Measurements from ENCODE around the gene AHDC1. TPM values are rescaled to one million over a fixed set of nuclear protein-coding genes. Genes with fewer than 3 reads are reported as not detected.
A peak's percentile ranks its signal among the peaks of the same experiment; 100 is the strongest.

Gene AHDC1
- total RNA-seq, 1 experiment from 2014 or later = 20.8 TPM

- no TSS peak for BruUV-seq (replicated peaks)
- no peak for TF ChIP-seq CTCF (IDR thresholded peaks at IDR 0.05; ENCODE audit: unreplicated experiment)
- Mint-ChIP-seq H3K4me1 (ENCODE audit: low read depth, unreplicated experiment) (peaks cover 50% of the 10 kb centered on the region), H3K27ac (ENCODE audit: unreplicated experiment) (peak overlapping the region; percentile 94), H3K36me3 (ENCODE audit: insufficient read depth, unreplicated experiment) (peaks cover 17% of the 10 kb centered on the region), H3K27me3 (ENCODE audit: unreplicated experiment) (no peaks in the 10 kb centered on the region), H3K9me3 (ENCODE audit: low read depth, unreplicated experiment) (no peaks in the 10 kb centered on the region), H3K4me3 (ENCODE audit: low read depth, unreplicated experiment) (peak overlapping the region; percentile 43)
- DNase-seq = peak; percentile 56
- CTCF ChIA-PET = interaction anchor here (0.6 to 2.7 kb wide), 25 partner anchors 10 to 640 kb away, joined by 3 to 57 read pairs (median 4); partner anchors contain the start of genes AHDC1 and MAP3K6
- intact Hi-C loops (cut with micrococcal nuclease; ENCODE audit: unreplicated experiment) = loop anchor here (2.0 to 5.0 kb wide), 2 partner anchors 49 to 105 kb away; no protein-coding TSS in a partner anchor
Observed at GRCh38 chr1:27557596-27558340, 46.2 kb downstream of the AHDC1 start.

- Mint-ChIP-seq H3K36me3 (ENCODE audit: insufficient read depth, unreplicated experiment) (peaks cover 17% of the 10 kb centered on the region), H3K4me3 (ENCODE audit: low read depth, unreplicated experiment) (peak overlapping the region; percentile 43), H3K4me1 (ENCODE audit: low read depth, unreplicated experiment) (peaks cover 42% of the 10 kb centered on the region), H3K27ac (ENCODE audit: unreplicated experiment) (peak overlapping the region; percentile 94), H3K9me3 (ENCODE audit: low read depth, unreplicated experiment) (no peaks in the 10 kb centered on the region), H3K27me3 (ENCODE audit: unreplicated experiment) (no peaks in the 10 kb centered on the region)
- intact Hi-C loops (cut with micrococcal nuclease; ENCODE audit: unreplicated experiment) = loop anchor here (2.0 to 5.0 kb wide), 2 partner anchors 50 to 105 kb away; no protein-coding TSS in a partner anchor
- CTCF ChIA-PET = interaction anchor here (0.6 to 2.7 kb wide), 27 partner anchors 11 to 640 kb away, joined by 3 to 57 read pairs (median 4); partner anchors contain the start of genes AHDC1, MAP3K6, STX12 and WASF2
- no TSS peak for BruUV-seq (replicated peaks)
- DNase-seq = peak; percentile 88
- TF ChIP-seq CTCF (IDR thresholded peaks at IDR 0.05; ENCODE audit: unreplicated experiment) = peak; percentile 93
Observed at GRCh38 chr1:27556781-27557595, 47.0 kb downstream of the AHDC1 start.

GRCh38 chr1:27556435-27556780 lies 47.5 kb downstream of the AHDC1 start:
- no peak for DNase-seq
- intact Hi-C loops (cut with micrococcal nuclease; ENCODE audit: unreplicated experiment) = loop anchor here (2.0 to 5.0 kb wide), 2 partner anchors 50 to 106 kb away; no protein-coding TSS in a partner anchor
- H3K27ac Mint-ChIP-seq (ENCODE audit: unreplicated experiment) = peak overlapping the region; percentile 82
- no peaks in the 10 kb centered on the region for H3K9me3 Mint-ChIP-seq (ENCODE audit: low read depth, unreplicated experiment)
- peaks cover 18% of the 10 kb centered on the region for H3K36me3 Mint-ChIP-seq (ENCODE audit: insufficient read depth, unreplicated experiment)
- H3K4me3 Mint-ChIP-seq (ENCODE audit: low read depth, unreplicated experiment) = peak overlapping the region; percentile 43
- no TSS peak for BruUV-seq (replicated peaks)
- H3K4me1 Mint-ChIP-seq (ENCODE audit: low read depth, unreplicated experiment) = peaks cover 36% of the 10 kb centered on the region
- CTCF ChIA-PET = interaction anchor here (0.8 to 2.7 kb wide), 15 partner anchors 11 to 523 kb away, joined by 3 to 57 read pairs (median 10); partner anchors contain the start of genes AHDC1, STX12 and WASF2
- TF ChIP-seq CTCF (IDR thresholded peaks at IDR 0.05; ENCODE audit: unreplicated experiment) = no peak
- no peaks in the 10 kb centered on the region for H3K27me3 Mint-ChIP-seq (ENCODE audit: unreplicated experiment)

GRCh38 chr1:27555700-27556424 lies 48.1 kb downstream of the AHDC1 start:
- CTCF ChIA-PET = interaction anchor here (1.0 to 2.7 kb wide), 9 partner anchors 12 to 140 kb away, joined by 4 to 57 read pairs (median 12); partner anchors contain the start of genes AHDC1 and WASF2
- H3K9me3 Mint-ChIP-seq (ENCODE audit: low read depth, unreplicated experiment) = no peaks in the 10 kb centered on the region
- TF ChIP-seq CTCF (IDR thresholded peaks at IDR 0.05; ENCODE audit: unreplicated experiment) = no peak
- no peaks in the 10 kb centered on the region for H3K27me3 Mint-ChIP-seq (ENCODE audit: unreplicated experiment)
- H3K27ac Mint-ChIP-seq (ENCODE audit: unreplicated experiment) = no peak overlapping the region
- no peak overlapping the region for H3K4me3 Mint-ChIP-seq (ENCODE audit: low read depth, unreplicated experiment)
- H3K36me3 Mint-ChIP-seq (ENCODE audit: insufficient read depth, unreplicated experiment) = peaks cover 24% of the 10 kb centered on the region
- no peak for DNase-seq
- intact Hi-C loops (cut with micrococcal nuclease; ENCODE audit: unreplicated experiment) = loop anchor here (2.0 to 5.0 kb wide), 2 partner anchors 51 to 106 kb away; no protein-coding TSS in a partner anchor
- BruUV-seq (replicated peaks) = no TSS peak
- H3K4me1 Mint-ChIP-seq (ENCODE audit: low read depth, unreplicated experiment) = peaks cover 33% of the 10 kb centered on the region
